ENCODE measurements around the gene IQCH. TPM values are rescaled to one million over a fixed set of nuclear protein-coding genes. Genes with fewer than 3 reads are reported as not detected.

Gene IQCH
- total and polyA plus RNA-seq, 9 of the 15 experiments (the other 6 are each of a cell fraction or from before 2014, with no cell fraction given) = 1.8 to 3.9 (median 2.7) TPM

DNA sequence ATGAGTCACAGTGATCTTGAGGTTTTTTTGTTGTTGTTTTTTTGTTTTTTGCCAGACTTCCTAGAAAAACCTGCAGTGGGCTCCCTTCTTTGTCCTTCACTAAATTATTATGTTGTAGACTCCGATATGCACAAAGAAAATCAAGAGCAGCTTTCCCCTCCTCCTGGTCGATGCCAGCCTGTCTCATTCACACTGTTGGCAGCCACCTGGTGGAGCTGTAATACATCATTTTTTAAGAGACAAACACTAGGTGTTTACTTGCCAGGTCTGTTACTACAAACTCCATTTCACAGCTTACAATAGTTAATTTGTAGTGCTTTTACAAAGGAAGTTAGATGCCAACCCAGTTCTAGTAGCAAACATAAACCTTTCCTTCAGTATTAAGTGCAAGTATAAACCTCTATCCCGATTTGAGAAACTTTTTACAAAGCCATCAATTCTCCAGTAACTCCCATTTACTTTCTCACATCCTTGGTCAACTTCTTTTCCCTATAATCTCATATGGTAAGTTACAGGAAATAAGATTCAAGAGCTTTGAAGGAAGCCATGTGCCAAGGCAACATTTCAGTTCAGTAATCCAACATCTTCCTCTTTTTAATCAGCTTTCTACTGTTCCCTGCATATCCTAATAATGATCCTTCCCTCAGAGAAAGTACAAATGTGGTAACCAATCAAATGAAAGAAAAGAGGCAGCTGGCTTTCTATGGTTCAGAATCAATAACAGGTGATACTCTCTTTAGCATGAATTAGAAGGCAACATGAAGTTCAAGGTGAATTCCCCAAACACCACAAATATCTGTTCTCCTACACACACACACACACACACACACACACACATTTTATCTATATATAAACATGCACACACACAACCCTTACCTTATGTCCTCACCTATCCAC lies 14.1 kb upstream of the IQCH start:
- no peak for FAIRE-seq
- in situ Hi-C loops (cut with MboI) = no loop called here
- H3K9ac ChIP-seq (ENCODE audit: insufficient read depth in 1 of 2, low read depth in 2 of 2, low read length in 2 of 2) = no peak overlapping the region
- TF ChIP-seq, protein P1, sequence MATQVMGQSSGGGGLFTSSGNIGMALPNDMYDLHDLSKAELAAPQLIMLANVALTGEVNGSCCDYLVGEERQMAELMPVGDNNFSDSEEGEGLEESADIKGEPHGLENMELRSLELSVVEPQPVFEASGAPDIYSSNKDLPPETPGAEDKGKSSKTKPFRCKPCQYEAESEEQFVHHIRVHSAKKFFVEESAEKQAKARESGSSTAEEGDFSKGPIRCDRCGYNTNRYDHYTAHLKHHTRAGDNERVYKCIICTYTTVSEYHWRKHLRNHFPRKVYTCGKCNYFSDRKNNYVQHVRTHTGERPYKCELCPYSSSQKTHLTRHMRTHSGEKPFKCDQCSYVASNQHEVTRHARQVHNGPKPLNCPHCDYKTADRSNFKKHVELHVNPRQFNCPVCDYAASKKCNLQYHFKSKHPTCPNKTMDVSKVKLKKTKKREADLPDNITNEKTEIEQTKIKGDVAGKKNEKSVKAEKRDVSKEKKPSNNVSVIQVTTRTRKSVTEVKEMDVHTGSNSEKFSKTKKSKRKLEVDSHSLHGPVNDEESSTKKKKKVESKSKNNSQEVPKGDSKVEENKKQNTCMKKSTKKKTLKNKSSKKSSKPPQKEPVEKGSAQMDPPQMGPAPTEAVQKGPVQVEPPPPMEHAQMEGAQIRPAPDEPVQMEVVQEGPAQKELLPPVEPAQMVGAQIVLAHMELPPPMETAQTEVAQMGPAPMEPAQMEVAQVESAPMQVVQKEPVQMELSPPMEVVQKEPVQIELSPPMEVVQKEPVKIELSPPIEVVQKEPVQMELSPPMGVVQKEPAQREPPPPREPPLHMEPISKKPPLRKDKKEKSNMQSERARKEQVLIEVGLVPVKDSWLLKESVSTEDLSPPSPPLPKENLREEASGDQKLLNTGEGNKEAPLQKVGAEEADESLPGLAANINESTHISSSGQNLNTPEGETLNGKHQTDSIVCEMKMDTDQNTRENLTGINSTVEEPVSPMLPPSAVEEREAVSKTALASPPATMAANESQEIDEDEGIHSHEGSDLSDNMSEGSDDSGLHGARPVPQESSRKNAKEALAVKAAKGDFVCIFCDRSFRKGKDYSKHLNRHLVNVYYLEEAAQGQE (IDR thresholded peaks at IDR 0.05; ENCODE audit: borderline replicate concordance) = peak; percentile 37; the same call in 1 of the 2 replicates
- TF ChIP-seq, protein P1 (CRISPR knock-in tag; IDR thresholded peaks at IDR 0.05; ENCODE audit: low read depth) = no peak
- TF ChIP-seq ZKSCAN1 (IDR thresholded peaks at IDR 0.05; ENCODE audit: low read depth, low read length) (no peak), RB1 (IDR thresholded peaks at IDR 0.05; ENCODE audit: low read depth) (no peak), NCOA2 (IDR thresholded peaks at IDR 0.05; ENCODE audit: partially characterized antibody in 2 of 2) (no peak), ZNF445 (CRISPR knock-in tag; IDR thresholded peaks at IDR 0.05; ENCODE audit: low read depth) (no peak), ETS2 (tag; IDR thresholded peaks at IDR 0.05; ENCODE audit: borderline replicate concordance, poor library complexity, severe bottlenecking) (no peak), RAD21 (CRISPR knock-in tag; conservative IDR thresholded peaks at IDR 0.05 in 1 of 2, IDR thresholded peaks at IDR 0.05 in 1 of 2) (peak; percentile 34 to 44), ESRRB (CRISPR knock-in tag; IDR thresholded peaks at IDR 0.05; ENCODE audit: borderline replicate concordance) (no peak)
- TF ChIP-seq, protein P2, sequence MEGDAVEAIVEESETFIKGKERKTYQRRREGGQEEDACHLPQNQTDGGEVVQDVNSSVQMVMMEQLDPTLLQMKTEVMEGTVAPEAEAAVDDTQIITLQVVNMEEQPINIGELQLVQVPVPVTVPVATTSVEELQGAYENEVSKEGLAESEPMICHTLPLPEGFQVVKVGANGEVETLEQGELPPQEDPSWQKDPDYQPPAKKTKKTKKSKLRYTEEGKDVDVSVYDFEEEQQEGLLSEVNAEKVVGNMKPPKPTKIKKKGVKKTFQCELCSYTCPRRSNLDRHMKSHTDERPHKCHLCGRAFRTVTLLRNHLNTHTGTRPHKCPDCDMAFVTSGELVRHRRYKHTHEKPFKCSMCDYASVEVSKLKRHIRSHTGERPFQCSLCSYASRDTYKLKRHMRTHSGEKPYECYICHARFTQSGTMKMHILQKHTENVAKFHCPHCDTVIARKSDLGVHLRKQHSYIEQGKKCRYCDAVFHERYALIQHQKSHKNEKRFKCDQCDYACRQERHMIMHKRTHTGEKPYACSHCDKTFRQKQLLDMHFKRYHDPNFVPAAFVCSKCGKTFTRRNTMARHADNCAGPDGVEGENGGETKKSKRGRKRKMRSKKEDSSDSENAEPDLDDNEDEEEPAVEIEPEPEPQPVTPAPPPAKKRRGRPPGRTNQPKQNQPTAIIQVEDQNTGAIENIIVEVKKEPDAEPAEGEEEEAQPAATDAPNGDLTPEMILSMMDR (IDR thresholded peaks at IDR 0.05 in 2 of 3, conservative IDR thresholded peaks at IDR 0.05 in 1 of 3; ENCODE audit: insufficient read depth in 2 of 3, low read depth in 1 of 3, low read length in 3 of 3) = peak; percentile 36 to 50 (median 38); a peak in 3 of 6 replicates

More for the DNA sequence above, 14.1 kb upstream of the IQCH start:
- peak; percentile 63; the same call in 2 of the 3 replicates for ATAC-seq
- peaks cover 86% of the 10 kb centered on the region for H3K79me2 ChIP-seq (ENCODE audit: control insufficient read depth, insufficient read depth, low read length)
- peaks cover 30% of the 10 kb centered on the region for H3K36me3 ChIP-seq (ENCODE audit: control insufficient read depth, insufficient read depth, low read length)
- no peak overlapping the region for H2AFZ ChIP-seq (ENCODE audit: low read depth, low read length)
- H3K27me3 ChIP-seq (ENCODE audit: control insufficient read depth in 2 of 2, insufficient read depth in 2 of 2, low read length in 2 of 2) = no peaks in the 10 kb centered on the region
- no peaks in the 10 kb centered on the region for H3K9me3 ChIP-seq (replicated peaks; ENCODE audit: control insufficient read depth, insufficient read depth, low read depth, low read length)
- H3K4me2 ChIP-seq (ENCODE audit: insufficient read depth, low read length) = no peak overlapping the region
- H4K20me1 ChIP-seq (replicated peaks; ENCODE audit: control insufficient read depth, insufficient read depth, low read length) = no peaks in the 10 kb centered on the region
- intact Hi-C loops (cut with micrococcal nuclease) = no loop called here
- no peak overlapping the region for H3K27ac ChIP-seq (ENCODE audit: extremely low read depth, low read depth, low read length)
- no peaks in the 10 kb centered on the region for H3K9me1 ChIP-seq (ENCODE audit: control insufficient read depth, insufficient read depth, low read length)
- WGBS (ENCODE audit: insufficient coverage, low coverage, missing lambda C conversion rate) = 29% methylated on average over 3 of the region's 3 CpGs
- no peak overlapping the region for H3K4me3 ChIP-seq
- POLR2A ChIA-PET = interaction anchor here (0.5 to 2.2 kb wide), 9 partner anchors 11 to 102 kb away, joined by 3 to 8 read pairs (median 3); partner anchors contain the start of genes AAGAB and IQCH
- CTCF ChIA-PET (ENCODE audit: low intra/inter-chr PET ratio) = interaction anchor here (0.5 to 3.2 kb wide), 5 partner anchors 63 to 195 kb away, joined by 3 to 16 read pairs (median 4); partner anchors contain the start of gene SMAD3
- H3K4me1 ChIP-seq (replicated peaks in 1 of 2; ENCODE audit: control insufficient read depth in 2 of 2, insufficient read depth in 2 of 2, low read length in 2 of 2) = no peaks in the 10 kb centered on the region
- DNase-seq (ENCODE audit: extremely low read depth in 1 of 4, low spot score in 3 of 4) = peak in 1 of 4 experiments; percentile 9
- BruUV-seq (replicated peaks) = no TSS peak

All from K562 (cell line).